Activated CD4-positive, alpha-beta T cell treated with anti-CD3 and anti-CD28 coated beads for 36 hours (primary cell): Measurements from ENCODE around the gene SMIM32. TPM values are rescaled to one million over a fixed set of nuclear protein-coding genes. Genes with fewer than 3 reads are reported as not detected.

Experiments
- ATAC-seq: fragments of 200-7000 bp; cut with Tn5 transposase; one replicate; pipeline ENCODE4 v1.10.0; 2021; ENCODE audit warnings: mild to moderate bottlenecking, moderate library complexity
- CTCF ChIA-PET: fragments of 350-600 bp; sonication (Branson Sonifier 250); formaldehyde crosslinking; loops from one replicate; lab custom pipeline; 2021; ENCODE audit warnings: antibody characterized with exemption; lab: Charles Lee
- POLR2A ChIA-PET: fragments of 350-600 bp; sonication (Branson Sonifier 250); formaldehyde crosslinking; loops from one replicate; lab custom pipeline; 2021; ENCODE audit warnings: antibody characterized with exemption, inconsistent platforms; lab: Charles Lee
- DNase-seq: peaks from one replicate; pipeline ENCODE4 v3.0.0-alpha.2; 2020
- H3K27ac Mint-ChIP-seq: one replicate; pipeline ENCODE4 v1.8.0; 2021; ENCODE audit warnings: mixed read lengths
- H3K27me3 Mint-ChIP-seq: one replicate; pipeline ENCODE4 v1.8.0; 2021; ENCODE audit warnings: mixed read lengths
- H3K36me3 Mint-ChIP-seq: one replicate; pipeline ENCODE4 v1.8.0; 2021; ENCODE audit warnings: low read depth, mixed read lengths
- H3K4me1 Mint-ChIP-seq: one replicate; pipeline ENCODE4 v1.8.0; 2021; ENCODE audit warnings: mixed read lengths
- H3K4me3 Mint-ChIP-seq: one replicate; pipeline ENCODE4 v1.8.0; 2021; ENCODE audit warnings: mild to moderate bottlenecking, moderate library complexity, mixed read lengths
- H3K9me3 Mint-ChIP-seq: one replicate; pipeline ENCODE4 v1.8.0; 2021; ENCODE audit warnings: low read depth, mixed read lengths
- intact Hi-C, 2 experiments: fragments of 100-400 bp; cut with DNase I in 1 of 2; cut with micrococcal nuclease in 1 of 2; formaldehyde crosslinking; loops; one replicate each; pipeline versions ENCODE4 v1.14.2 to v1.15.1; 2022 to 2024; cut with DNase I, micrococcal nuclease
- total RNA-seq, 2 experiments: library from RNA; stranded (reverse); gene quantifications; one replicate each; pipeline ENCODE4 v1.2.3, GENCODE V29; 2021

Gene SMIM32
- not detected for total RNA-seq

DNA sequence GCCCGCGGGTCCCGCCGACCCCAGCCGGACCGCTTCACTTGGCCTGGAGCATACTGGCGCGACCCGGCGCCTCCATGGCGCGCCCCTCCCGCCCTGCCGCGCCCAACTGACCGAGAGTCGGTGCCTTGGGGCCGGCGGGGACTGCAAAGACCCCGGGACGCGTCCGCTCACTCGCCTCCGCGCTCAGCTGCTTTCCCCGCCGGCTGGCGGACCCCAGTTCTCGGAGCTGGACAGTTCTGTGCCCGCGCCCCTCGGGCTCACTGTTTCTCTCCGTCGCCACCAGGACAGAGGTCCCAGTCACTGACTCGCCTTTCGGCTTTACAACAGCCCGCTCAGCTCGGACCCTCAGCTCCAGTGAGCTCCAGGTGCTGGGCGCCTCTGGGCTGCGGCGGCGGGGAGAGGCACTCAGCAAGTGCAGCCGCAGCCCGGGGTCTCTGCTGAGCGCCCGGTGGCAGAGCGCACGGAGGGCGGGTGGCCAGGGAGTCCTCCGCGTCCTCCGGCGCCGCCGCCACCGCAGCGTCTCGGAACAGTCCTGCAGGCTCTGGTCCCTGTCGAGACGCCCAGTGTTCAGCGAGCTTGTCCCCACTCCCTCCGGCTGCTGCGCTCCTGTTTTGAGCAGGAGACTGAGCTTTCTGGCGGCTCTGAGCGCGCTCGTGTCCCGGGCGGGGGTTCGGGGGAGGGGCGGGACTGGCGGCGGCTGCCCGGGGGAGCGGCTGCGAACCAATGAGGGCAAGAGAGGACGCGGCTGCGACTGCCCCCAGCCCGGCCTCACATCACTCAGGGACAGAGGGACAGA is at the start of gene SMIM32:
Gene SMIM32 (minus strand): TSS at position 637 of the 796 bp plus-strand sequence. CDS start 638 bp downstream, outside the sequence.
- Mint-ChIP-seq H3K27ac (no peak within 1 kb of the TSS), H3K27me3 (peaks cover 43% of the 10 kb centered on the region), H3K36me3 (no peaks in the 10 kb centered on the region), H3K4me3 (no peak within 1 kb of the TSS), H3K4me1 (no peaks in the 10 kb centered on the region), H3K9me3 (no peaks in the 10 kb centered on the region)
- DNase-seq = no peak
- no peak for ATAC-seq
- ChIA-PET POLR2A (no interaction called here), CTCF (interaction anchor here (0.6 kb wide), 1 partner anchor 45 kb away, joined by 6 read pairs; no protein-coding TSS in a partner anchor)
- intact Hi-C loops = no loop called here

DNA sequence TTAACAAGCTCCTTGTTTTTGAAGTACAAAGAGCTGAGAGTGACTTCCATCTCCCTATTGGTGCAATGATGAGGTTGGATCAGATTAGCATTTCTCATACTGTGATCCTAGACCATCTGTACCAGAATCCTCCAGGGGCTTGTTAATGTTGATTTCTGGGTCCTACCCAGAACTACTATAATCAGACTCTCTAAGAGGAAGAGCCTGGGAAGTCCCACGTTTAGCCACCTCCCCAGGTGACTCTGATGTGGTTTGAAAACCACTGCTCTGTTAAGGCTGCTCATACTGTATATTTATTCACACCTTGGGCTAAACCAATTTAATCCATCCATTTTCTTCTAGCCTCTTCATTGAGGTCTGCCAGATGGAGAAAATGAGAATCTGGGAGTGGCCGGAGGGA is 49.6 kb upstream of the SMIM32 start:
- no peak for ATAC-seq
- no peaks in the 10 kb centered on the region for H3K9me3 Mint-ChIP-seq
- POLR2A ChIA-PET = no interaction called here
- H3K4me1 Mint-ChIP-seq = no peaks in the 10 kb centered on the region
- H3K36me3 Mint-ChIP-seq = no peaks in the 10 kb centered on the region
- intact Hi-C loops = no loop called here
- H3K4me3 Mint-ChIP-seq = no peak overlapping the region
- CTCF ChIA-PET = interaction anchor here (1.3 kb wide), 1 partner anchor 9 kb away, joined by 3 read pairs; no protein-coding TSS in a partner anchor
- no peak overlapping the region for H3K27ac Mint-ChIP-seq
- no peak for DNase-seq
- H3K27me3 Mint-ChIP-seq = peaks cover 6% of the 10 kb centered on the region

GRCh38 chr5:136242136-136242535 is 49.2 kb upstream of the SMIM32 start:
- H3K27me3 Mint-ChIP-seq = peaks cover 6% of the 10 kb centered on the region
- H3K4me1 Mint-ChIP-seq = no peaks in the 10 kb centered on the region
- ChIA-PET POLR2A (no interaction called here), CTCF (interaction anchor here (1.3 kb wide), 1 partner anchor 8 kb away, joined by 3 read pairs; no protein-coding TSS in a partner anchor)
- no peak for ATAC-seq
- no peak for DNase-seq
- intact Hi-C loops = no loop called here
- no peak overlapping the region for H3K4me3 Mint-ChIP-seq
- no peaks in the 10 kb centered on the region for H3K36me3 Mint-ChIP-seq
- no peak overlapping the region for H3K27ac Mint-ChIP-seq
- H3K9me3 Mint-ChIP-seq = no peaks in the 10 kb centered on the region

GRCh38 chr5:136240894-136241293 is 47.9 kb upstream of the SMIM32 start:
- POLR2A ChIA-PET = no interaction called here
- H3K4me3 Mint-ChIP-seq = no peak overlapping the region
- no peaks in the 10 kb centered on the region for H3K9me3 Mint-ChIP-seq
- peaks cover 6% of the 10 kb centered on the region for H3K27me3 Mint-ChIP-seq
- no peaks in the 10 kb centered on the region for H3K4me1 Mint-ChIP-seq
- ATAC-seq (no peak), DNase-seq (no peak)
- intact Hi-C loops = no loop called here
- CTCF ChIA-PET = no interaction called here
- no peaks in the 10 kb centered on the region for H3K36me3 Mint-ChIP-seq
- H3K27ac Mint-ChIP-seq = no peak overlapping the region

- ChIA-PET CTCF (no interaction called here), POLR2A (no interaction called here)
- Mint-ChIP-seq H3K9me3 (no peaks in the 10 kb centered on the region), H3K27me3 (peaks cover 6% of the 10 kb centered on the region), H3K36me3 (no peaks in the 10 kb centered on the region), H3K4me3 (no peak overlapping the region), H3K4me1 (no peaks in the 10 kb centered on the region), H3K27ac (no peak overlapping the region)
- intact Hi-C loops = no loop called here
- ATAC-seq (no peak), DNase-seq (no peak)
Observed at GRCh38 chr5:136236479-136237083, 43.6 kb upstream of the SMIM32 start.

DNA sequence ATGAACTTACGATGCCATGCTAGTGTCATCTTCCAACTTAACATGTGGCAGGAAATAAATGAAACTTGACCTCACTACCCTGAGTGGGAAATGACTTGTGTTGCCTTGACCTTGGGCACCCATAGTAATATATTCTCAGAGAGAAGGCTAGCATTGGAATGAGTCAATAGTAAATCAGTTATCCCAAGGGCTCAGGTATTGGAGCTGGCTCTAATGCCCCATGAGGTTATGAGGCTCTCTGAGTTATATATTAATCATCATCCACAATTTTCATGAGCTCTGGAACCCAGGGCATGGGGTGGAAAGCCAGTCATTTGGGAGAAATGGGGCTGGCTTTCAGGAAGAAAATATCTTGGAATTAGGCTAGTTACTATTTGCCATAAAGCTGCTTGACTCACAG is 42.4 kb upstream of the SMIM32 start:
- ChIA-PET POLR2A (no interaction called here), CTCF (interaction anchor here (0.7 kb wide), 1 partner anchor 14 kb away, joined by 4 read pairs; no protein-coding TSS in a partner anchor)
- ATAC-seq = no peak
- peaks cover 9% of the 10 kb centered on the region for H3K27me3 Mint-ChIP-seq
- H3K9me3 Mint-ChIP-seq = no peaks in the 10 kb centered on the region
- no peak overlapping the region for H3K27ac Mint-ChIP-seq
- intact Hi-C loops = no loop called here
- H3K4me3 Mint-ChIP-seq = no peak overlapping the region
- no peaks in the 10 kb centered on the region for H3K36me3 Mint-ChIP-seq
- no peaks in the 10 kb centered on the region for H3K4me1 Mint-ChIP-seq
- no peak for DNase-seq

GRCh38 chr5:136232316-136232715 is 39.4 kb upstream of the SMIM32 start:
- CTCF ChIA-PET = interaction anchor here (0.5 to 0.7 kb wide), 3 partner anchors 11 to 679 kb away, joined by 3 read pairs; no protein-coding TSS in a partner anchor
- Mint-ChIP-seq H3K4me1 (no peaks in the 10 kb centered on the region), H3K9me3 (no peaks in the 10 kb centered on the region), H3K36me3 (no peaks in the 10 kb centered on the region), H3K27ac (no peak overlapping the region), H3K4me3 (no peak overlapping the region), H3K27me3 (peaks cover 7% of the 10 kb centered on the region)
- DNase-seq = no peak
- no peak for ATAC-seq
- POLR2A ChIA-PET = no interaction called here
- intact Hi-C loops = no loop called here

DNA sequence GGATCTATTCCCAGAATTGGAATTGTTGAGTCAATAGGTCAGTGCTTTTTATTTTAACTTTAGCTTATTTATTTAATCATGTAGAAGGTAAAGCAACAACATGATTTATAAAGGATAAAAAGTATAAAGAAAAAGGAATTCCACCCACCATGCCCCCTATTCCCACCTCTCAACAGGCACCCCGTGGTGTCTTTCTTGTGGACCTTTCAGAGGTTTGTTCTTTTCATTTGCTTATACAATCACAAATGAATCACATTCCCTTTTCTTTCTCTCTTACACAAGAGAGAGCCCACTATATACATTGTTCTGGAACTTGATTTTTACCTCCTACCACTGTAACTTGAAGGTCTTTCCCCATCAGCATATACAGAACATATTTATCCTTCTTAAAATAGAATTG is 37.2 kb upstream of the SMIM32 start:
- H3K4me1 Mint-ChIP-seq = no peaks in the 10 kb centered on the region
- peaks cover 7% of the 10 kb centered on the region for H3K27me3 Mint-ChIP-seq
- DNase-seq (no peak), ATAC-seq (no peak)
- ChIA-PET CTCF (interaction anchor here (1.1 kb wide), 1 partner anchor 19 kb away, joined by 3 read pairs; no protein-coding TSS in a partner anchor), POLR2A (no interaction called here)
- H3K27ac Mint-ChIP-seq = no peak overlapping the region
- no peaks in the 10 kb centered on the region for H3K36me3 Mint-ChIP-seq
- no peak overlapping the region for H3K4me3 Mint-ChIP-seq
- intact Hi-C loops = no loop called here
- H3K9me3 Mint-ChIP-seq = no peaks in the 10 kb centered on the region

GRCh38 chr5:136228136-136228757 is 35.3 kb upstream of the SMIM32 start:
- ATAC-seq (no peak), DNase-seq (no peak)
- intact Hi-C loops = no loop called here
- ChIA-PET CTCF (interaction anchor here (0.5 kb wide), 1 partner anchor 60 kb away, joined by 3 read pairs; no protein-coding TSS in a partner anchor), POLR2A (no interaction called here)
- H3K4me1 Mint-ChIP-seq = no peaks in the 10 kb centered on the region
- no peaks in the 10 kb centered on the region for H3K9me3 Mint-ChIP-seq
- no peak overlapping the region for H3K27ac Mint-ChIP-seq
- no peaks in the 10 kb centered on the region for H3K36me3 Mint-ChIP-seq
- no peak overlapping the region for H3K4me3 Mint-ChIP-seq
- peaks cover 13% of the 10 kb centered on the region for H3K27me3 Mint-ChIP-seq

- ChIA-PET CTCF (interaction anchor here (0.5 kb wide), 1 partner anchor 40 kb away, joined by 3 read pairs; no protein-coding TSS in a partner anchor), POLR2A (no interaction called here)
- Mint-ChIP-seq H3K9me3 (peaks cover 8% of the 10 kb centered on the region), H3K27ac (no peak overlapping the region), H3K27me3 (peaks cover 14% of the 10 kb centered on the region), H3K36me3 (peaks cover under 1% of the 10 kb centered on the region), H3K4me1 (no peaks in the 10 kb centered on the region), H3K4me3 (no peak overlapping the region)
- ATAC-seq = no peak
- DNase-seq = no peak
- intact Hi-C loops = no loop called here
Observed at GRCh38 chr5:136226401-136226800, 33.4 kb upstream of the SMIM32 start.

DNA sequence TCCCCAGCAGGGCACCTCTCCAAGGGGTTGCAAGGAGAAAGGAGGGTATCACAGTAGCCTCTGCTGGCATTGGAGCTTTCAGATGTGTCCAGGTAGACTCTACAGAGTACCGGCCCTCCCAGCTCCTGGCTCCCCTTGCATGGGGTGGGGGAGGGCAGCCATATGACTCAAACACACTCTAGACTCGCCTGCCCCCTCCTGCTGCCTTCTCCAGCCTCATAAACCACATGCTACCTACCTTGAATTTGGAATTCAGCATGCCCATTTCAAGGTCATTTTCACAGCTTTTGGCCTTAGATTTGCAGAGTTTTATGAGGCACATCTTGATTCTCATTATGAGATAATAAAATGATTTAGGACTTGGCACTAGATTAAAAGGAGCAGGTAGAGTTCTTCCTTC is 32.8 kb upstream of the SMIM32 start:
- intact Hi-C loops = no loop called here
- H3K36me3 Mint-ChIP-seq = peaks cover 2% of the 10 kb centered on the region
- DNase-seq = no peak
- H3K27ac Mint-ChIP-seq = no peak overlapping the region
- ChIA-PET POLR2A (no interaction called here), CTCF (interaction anchor here (0.5 kb wide), 1 partner anchor 39 kb away, joined by 3 read pairs; no protein-coding TSS in a partner anchor)
- ATAC-seq = no peak
- H3K4me3 Mint-ChIP-seq = no peak overlapping the region
- peaks cover 16% of the 10 kb centered on the region for H3K27me3 Mint-ChIP-seq
- H3K9me3 Mint-ChIP-seq = peaks cover 13% of the 10 kb centered on the region
- H3K4me1 Mint-ChIP-seq = no peaks in the 10 kb centered on the region
